WTC11 (cell line): ENCODE results near the gene TNNC2. TPM values are rescaled to one million over a fixed set of nuclear protein-coding genes. Genes with fewer than 3 reads are reported as not detected.
"Not testable (repeated sequence)": the region's sequence is repeated elsewhere in the genome, so short reads cannot be mapped to it uniquely, and the experiment has no call there.

Experiments used
- ATAC-seq: fragments of 200-7000 bp; cut with Tn5 transposase; 2 replicates; pipeline ENCODE4 v1.10.0; 2021; ENCODE audit warnings: mild to moderate bottlenecking, moderate library complexity
- CTCF ChIA-PET: fragments of 300-600 bp; sonication (Branson Sonifier 250); formaldehyde crosslinking; loops from one replicate; lab custom pipeline; 2021; ENCODE audit warnings: antibody characterized with exemption; lab: Charles Lee
- POLR2A ChIA-PET: fragments of 350-600 bp; sonication (Branson Sonifier 250); formaldehyde crosslinking; loops from one replicate; lab custom pipeline; 2021; ENCODE audit warnings: antibody characterized with exemption; lab: Charles Lee
- DNase-seq: peaks from one replicate; pipeline ENCODE4 v3.0.0; 2021; ENCODE audit warnings: low spot score
- H3K27ac Mint-ChIP-seq: 2 replicates; pipeline ENCODE4 v1.8.0; 2021; ENCODE audit warnings: mixed read lengths
- H3K27me3 Mint-ChIP-seq: 2 replicates; pipeline ENCODE4 v1.8.0; 2021; ENCODE audit warnings: low read depth, mild to moderate bottlenecking, moderate library complexity, mixed read lengths
- H3K36me3 Mint-ChIP-seq: 2 replicates; pipeline ENCODE4 v1.8.0; 2021; ENCODE audit warnings: mixed read lengths
- H3K4me1 Mint-ChIP-seq: 2 replicates; pipeline ENCODE4 v1.8.0; 2022; ENCODE audit warnings: mixed read lengths
- H3K4me3 Mint-ChIP-seq: 2 replicates; pipeline ENCODE4 v1.8.0; 2021; ENCODE audit warnings: mild to moderate bottlenecking, moderate library complexity, mixed read lengths
- H3K9me3 Mint-ChIP-seq: 2 replicates; pipeline ENCODE4 v1.8.0; 2021; ENCODE audit warnings: mixed read lengths
- CREB1 ChIP-seq: sonication (generic); formaldehyde crosslinking; IDR thresholded peaks from 2 replicates; pipeline ENCODE4 v1.8.0; 2023; ENCODE audit warnings: mild to moderate bottlenecking, missing genetic modification reagents
- FOXK1 ChIP-seq: sonication (generic); formaldehyde crosslinking; IDR thresholded peaks from 2 replicates; pipeline ENCODE4 v1.8.0; 2022; ENCODE audit warnings: mild to moderate bottlenecking, moderate library complexity, missing genetic modification reagents
- MXD4 ChIP-seq: fragments of 250-450 bp; sonication (Bioruptor Pico); IDR thresholded peaks from 2 replicates; pipeline ENCODE4 v1.8.0; 2021; ENCODE audit warnings: mild to moderate bottlenecking, moderate library complexity, borderline replicate concordance
- NFATC4 ChIP-seq: fragments of 250-450 bp; sonication (Bioruptor Pico); IDR thresholded peaks from 2 replicates; pipeline ENCODE4 v1.9.0; 2021; ENCODE audit warnings: mild to moderate bottlenecking
- NFE2L1 ChIP-seq: sonication (generic); formaldehyde crosslinking; IDR thresholded peaks from 2 replicates; pipeline ENCODE4 v1.8.1; 2023; ENCODE audit warnings: missing genetic modification reagents
- OVOL2 ChIP-seq: fragments of 250-450 bp; sonication (Bioruptor Pico); IDR thresholded peaks from 2 replicates; pipeline ENCODE4 v1.9.0; 2021; ENCODE audit warnings: mild to moderate bottlenecking, borderline replicate concordance
- PRRX2 ChIP-seq: fragments of 250-450 bp; sonication (Bioruptor Pico); IDR thresholded peaks from 2 replicates; pipeline ENCODE4 v1.8.0; 2021; ENCODE audit warnings: mild to moderate bottlenecking
- RORB ChIP-seq: fragments of 250-450 bp; sonication (Bioruptor Pico); IDR thresholded peaks from 2 replicates; pipeline ENCODE4 v1.9.0; 2021; ENCODE audit warnings: mild to moderate bottlenecking
- SOX15 ChIP-seq: fragments of 250-450 bp; sonication (Bioruptor Pico); IDR thresholded peaks from 2 replicates; pipeline ENCODE4 v1.9.0; 2021; ENCODE audit warnings: mild to moderate bottlenecking
- TCF7 ChIP-seq: sonication (generic); formaldehyde crosslinking; IDR thresholded peaks from 2 replicates; pipeline ENCODE4 v1.8.0; 2022; ENCODE audit warnings: mild to moderate bottlenecking, low read depth, missing genetic modification reagents, moderate library complexity
- TEAD4 ChIP-seq: sonication (generic); formaldehyde crosslinking; IDR thresholded peaks from 2 replicates; pipeline ENCODE4 v1.8.0; 2022; ENCODE audit warnings: mild to moderate bottlenecking, missing genetic modification reagents
- TP53 ChIP-seq: sonication (generic); formaldehyde crosslinking; IDR thresholded peaks from 2 replicates; pipeline ENCODE4 v1.8.1; 2023; ENCODE audit warnings: mild to moderate bottlenecking, missing genetic modification reagents
- ZNF138 ChIP-seq: sonication (generic); formaldehyde crosslinking; conservative IDR thresholded peaks from 2 replicates; pipeline ENCODE4 v1.8.1; 2022; ENCODE audit warnings: mild to moderate bottlenecking, moderate library complexity, missing genetic modification reagents
- ZNF219 ChIP-seq: sonication (generic); formaldehyde crosslinking; IDR thresholded peaks from 2 replicates; pipeline ENCODE4 v1.8.0; 2023; ENCODE audit warnings: missing genetic modification reagents, mild to moderate bottlenecking, borderline replicate concordance
- total RNA-seq: library from RNA; stranded (reverse); gene quantifications from 3 replicates; pipeline ENCODE4 v1.2.3, GENCODE V29; 2021
- TF ChIP-seq, protein P1 (sequence below): fragments of 200-600 bp; IDR thresholded peaks from 2 replicates; pipeline ENCODE4 v1.8.0; 2022; ENCODE audit warnings: antibody characterized with exemption
- TF ChIP-seq, protein P2 (sequence below): sonication (generic); formaldehyde crosslinking; IDR thresholded peaks from 2 replicates; pipeline ENCODE4 v1.8.1; 2023; ENCODE audit warnings: mild to moderate bottlenecking, moderate library complexity, missing genetic modification reagents
- TF ChIP-seq, protein P3 (sequence below): sonication (generic); formaldehyde crosslinking; IDR thresholded peaks from 2 replicates; pipeline ENCODE4 v1.8.0; 2022; ENCODE audit warnings: mild to moderate bottlenecking, missing genetic modification reagents

The TNNC2 gene
- total RNA-seq, 1 experiment from 2014 or later: 3.0 TPM

- H3K9me3 Mint-ChIP-seq: no peaks in the 10 kb centered on the region
- H3K36me3 Mint-ChIP-seq: peaks cover 33% of the 10 kb centered on the region
- H3K4me1 Mint-ChIP-seq: peaks cover 4% of the 10 kb centered on the region; the same call in 1 of the 2 replicates
- no peak overlapping the region for H3K27ac Mint-ChIP-seq
- ChIA-PET POLR2A (interaction anchor here (1.4 kb wide), 2 partner anchors 14 to 135 kb away, joined by 3 to 4 read pairs; partner anchors contain the start of genes PCIF1 and UBE2C), CTCF (interaction anchor here (0.6 to 2.2 kb wide), 25 partner anchors 10 to 261 kb away, joined by 3 to 17 read pairs (median 4); partner anchors contain the start of genes ACOT8, CTSA, NEURL2 and PCIF1)
- DNase-seq: peak; percentile 75
- no peak for TF ChIP-seq ZNF138 (CRISPR knock-in tag)
- TF ChIP-seq, protein P1, sequence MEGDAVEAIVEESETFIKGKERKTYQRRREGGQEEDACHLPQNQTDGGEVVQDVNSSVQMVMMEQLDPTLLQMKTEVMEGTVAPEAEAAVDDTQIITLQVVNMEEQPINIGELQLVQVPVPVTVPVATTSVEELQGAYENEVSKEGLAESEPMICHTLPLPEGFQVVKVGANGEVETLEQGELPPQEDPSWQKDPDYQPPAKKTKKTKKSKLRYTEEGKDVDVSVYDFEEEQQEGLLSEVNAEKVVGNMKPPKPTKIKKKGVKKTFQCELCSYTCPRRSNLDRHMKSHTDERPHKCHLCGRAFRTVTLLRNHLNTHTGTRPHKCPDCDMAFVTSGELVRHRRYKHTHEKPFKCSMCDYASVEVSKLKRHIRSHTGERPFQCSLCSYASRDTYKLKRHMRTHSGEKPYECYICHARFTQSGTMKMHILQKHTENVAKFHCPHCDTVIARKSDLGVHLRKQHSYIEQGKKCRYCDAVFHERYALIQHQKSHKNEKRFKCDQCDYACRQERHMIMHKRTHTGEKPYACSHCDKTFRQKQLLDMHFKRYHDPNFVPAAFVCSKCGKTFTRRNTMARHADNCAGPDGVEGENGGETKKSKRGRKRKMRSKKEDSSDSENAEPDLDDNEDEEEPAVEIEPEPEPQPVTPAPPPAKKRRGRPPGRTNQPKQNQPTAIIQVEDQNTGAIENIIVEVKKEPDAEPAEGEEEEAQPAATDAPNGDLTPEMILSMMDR: peak; percentile 64
- ATAC-seq: peak; percentile 99
- no peaks in the 10 kb centered on the region for H3K27me3 Mint-ChIP-seq
- no peak overlapping the region for H3K4me3 Mint-ChIP-seq
These were observed 28.0 kb downstream of the TNNC2 start for GRCh38 chr20:45798935-45799642.

DNA sequence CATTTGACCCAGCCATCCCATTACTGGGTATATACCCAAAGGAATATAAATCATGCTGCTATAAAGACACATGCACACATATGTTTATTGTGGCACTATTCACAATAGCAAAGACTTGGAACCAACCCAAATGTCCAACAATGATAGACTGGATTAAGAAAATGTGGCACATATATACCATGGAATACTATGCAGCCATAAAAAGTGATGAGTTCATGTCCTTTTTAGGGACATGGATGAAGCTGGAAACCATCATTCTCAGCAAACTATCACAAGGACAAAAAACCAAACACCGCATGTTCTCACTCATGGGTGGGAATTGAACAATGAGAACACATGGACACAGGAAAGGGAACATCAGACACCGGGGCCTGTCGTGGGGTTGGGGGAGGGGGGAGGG lies 29.2 kb downstream of the TNNC2 start:
- H3K36me3 Mint-ChIP-seq: peaks cover 34% of the 10 kb centered on the region
- H3K4me1 Mint-ChIP-seq, H3K9me3 Mint-ChIP-seq, ATAC-seq, H3K4me3 Mint-ChIP-seq, H3K27me3 Mint-ChIP-seq, POLR2A ChIA-PET, DNase-seq, H3K27ac Mint-ChIP-seq: not testable (repeated sequence)
- CTCF ChIA-PET: interaction anchor here (2.1 to 2.2 kb wide), 2 partner anchors 27 to 36 kb away, joined by 7 to 17 read pairs; partner anchors contain the start of gene SNX21

DNA sequence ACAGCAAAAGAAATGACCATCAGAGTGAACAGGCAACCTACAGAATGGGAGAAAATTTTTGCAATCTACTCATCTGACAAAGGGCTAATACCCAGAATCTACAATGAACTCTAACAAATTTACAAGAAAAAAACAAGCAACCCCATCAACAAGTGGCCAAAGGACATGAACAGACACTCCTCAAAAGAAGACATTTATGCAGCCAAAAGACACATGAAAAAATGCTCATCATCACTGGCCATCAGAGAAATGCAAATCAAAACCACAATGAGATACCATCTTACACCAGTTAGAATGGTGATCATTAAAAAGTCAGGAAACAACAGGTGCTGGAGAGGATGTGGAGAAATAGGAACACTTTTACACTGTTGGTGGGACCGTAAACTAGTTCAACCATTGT lies 29.6 kb downstream of the TNNC2 start:
- POLR2A ChIA-PET, DNase-seq, H3K27ac Mint-ChIP-seq, H3K4me3 Mint-ChIP-seq, H3K9me3 Mint-ChIP-seq, H3K27me3 Mint-ChIP-seq, CTCF ChIA-PET, ATAC-seq, H3K4me1 Mint-ChIP-seq: not testable (repeated sequence)
- peaks cover 35% of the 10 kb centered on the region for H3K36me3 Mint-ChIP-seq

GRCh38 chr20:45796337-45797065 lies 30.6 kb downstream of the TNNC2 start:
- ATAC-seq (no peak), DNase-seq (no peak)
- no peak overlapping the region for H3K4me3 Mint-ChIP-seq
- no peak overlapping the region for H3K27ac Mint-ChIP-seq
- no peaks in the 10 kb centered on the region for H3K9me3 Mint-ChIP-seq
- no peak for TF ChIP-seq NFE2L1 (CRISPR knock-in tag)
- CTCF ChIA-PET: interaction anchor here (1.9 kb wide), 1 partner anchor 25 kb away, joined by 6 read pairs; no protein-coding TSS in a partner anchor
- POLR2A ChIA-PET: no interaction called here
- H3K36me3 Mint-ChIP-seq: peaks cover 33% of the 10 kb centered on the region
- H3K27me3 Mint-ChIP-seq: no peaks in the 10 kb centered on the region
- peaks cover 11% of the 10 kb centered on the region for H3K4me1 Mint-ChIP-seq

DNA sequence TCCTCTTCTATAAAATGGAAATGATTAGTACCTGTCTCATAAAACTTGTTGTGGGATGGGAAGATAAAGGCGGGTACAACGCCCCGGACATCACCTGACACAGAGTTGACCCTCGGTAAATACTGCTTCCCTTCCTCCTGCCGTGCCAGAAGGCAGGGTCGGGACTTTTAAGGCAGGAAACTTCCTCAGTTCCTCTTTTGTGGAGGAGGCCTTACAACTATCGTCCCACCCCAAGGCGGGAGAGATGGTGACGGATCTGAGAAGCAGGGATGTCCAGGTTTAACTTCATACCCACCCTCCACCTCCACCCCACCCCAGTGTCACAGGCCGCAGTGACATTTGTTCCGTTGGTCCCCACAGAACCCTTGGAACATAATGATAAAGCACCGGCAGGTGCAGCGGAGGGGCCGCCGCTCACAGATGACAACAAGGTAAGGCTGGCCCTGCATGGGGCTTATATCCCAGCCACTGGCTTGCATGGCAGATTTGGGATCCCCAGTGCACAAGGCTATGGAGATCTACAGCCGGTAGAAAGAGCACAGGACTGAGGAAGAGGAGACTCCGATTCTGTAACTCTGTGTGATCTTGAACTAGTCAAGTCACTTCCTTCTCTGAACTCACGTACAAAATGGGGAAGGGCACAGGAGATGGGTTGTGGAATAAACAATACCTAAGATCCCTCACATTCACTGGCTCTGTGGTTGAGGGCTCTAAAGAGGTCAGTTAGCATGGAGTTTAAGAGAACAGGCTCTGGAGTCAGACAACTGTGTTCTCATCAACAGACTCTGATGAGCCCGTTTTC lies 34.6 kb downstream of the TNNC2 start:
- ChIA-PET CTCF (interaction anchor here (1.8 kb wide), 1 partner anchor 21 kb away, joined by 13 read pairs; no protein-coding TSS in a partner anchor), POLR2A (no interaction called here)
- Mint-ChIP-seq H3K4me3 (peak overlapping the region; percentile 84), H3K4me1 (peaks cover 8% of the 10 kb centered on the region), H3K27me3 (no peaks in the 10 kb centered on the region)
- no peak for ATAC-seq
- no peak for TF ChIP-seq TEAD4 (CRISPR knock-in tag)
- no peak for TF ChIP-seq ZNF219
- TF ChIP-seq ZNF138 (CRISPR knock-in tag): no peak
- TF ChIP-seq MXD4: no peak
- TF ChIP-seq NFATC4 (CRISPR knock-in tag): no peak
- TF ChIP-seq, protein P2, sequence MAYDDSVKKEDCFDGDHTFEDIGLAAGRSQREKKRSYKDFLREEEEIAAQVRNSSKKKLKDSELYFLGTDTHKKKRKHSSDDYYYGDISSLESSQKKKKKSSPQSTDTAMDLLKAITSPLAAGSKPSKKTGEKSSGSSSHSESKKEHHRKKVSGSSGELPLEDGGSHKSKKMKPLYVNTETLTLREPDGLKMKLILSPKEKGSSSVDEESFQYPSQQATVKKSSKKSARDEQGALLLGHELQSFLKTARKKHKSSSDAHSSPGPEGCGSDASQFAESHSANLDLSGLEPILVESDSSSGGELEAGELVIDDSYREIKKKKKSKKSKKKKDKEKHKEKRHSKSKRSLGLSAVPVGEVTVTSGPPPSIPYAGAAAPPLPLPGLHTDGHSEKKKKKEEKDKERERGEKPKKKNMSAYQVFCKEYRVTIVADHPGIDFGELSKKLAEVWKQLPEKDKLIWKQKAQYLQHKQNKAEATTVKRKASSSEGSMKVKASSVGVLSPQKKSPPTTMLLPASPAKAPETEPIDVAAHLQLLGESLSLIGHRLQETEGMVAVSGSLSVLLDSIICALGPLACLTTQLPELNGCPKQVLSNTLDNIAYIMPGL (CRISPR knock-in tag): no peak
- TF ChIP-seq NFE2L1 (CRISPR knock-in tag): no peak
- no peak for TF ChIP-seq TP53 (CRISPR knock-in tag)
- TF ChIP-seq CREB1 (CRISPR knock-in tag): no peak
- no peak for TF ChIP-seq FOXK1 (CRISPR knock-in tag)
- no peak for TF ChIP-seq RORB (CRISPR knock-in tag)
- no peak for TF ChIP-seq PRRX2
- TF ChIP-seq OVOL2 (CRISPR knock-in tag): no peak
- TF ChIP-seq, protein P3, sequence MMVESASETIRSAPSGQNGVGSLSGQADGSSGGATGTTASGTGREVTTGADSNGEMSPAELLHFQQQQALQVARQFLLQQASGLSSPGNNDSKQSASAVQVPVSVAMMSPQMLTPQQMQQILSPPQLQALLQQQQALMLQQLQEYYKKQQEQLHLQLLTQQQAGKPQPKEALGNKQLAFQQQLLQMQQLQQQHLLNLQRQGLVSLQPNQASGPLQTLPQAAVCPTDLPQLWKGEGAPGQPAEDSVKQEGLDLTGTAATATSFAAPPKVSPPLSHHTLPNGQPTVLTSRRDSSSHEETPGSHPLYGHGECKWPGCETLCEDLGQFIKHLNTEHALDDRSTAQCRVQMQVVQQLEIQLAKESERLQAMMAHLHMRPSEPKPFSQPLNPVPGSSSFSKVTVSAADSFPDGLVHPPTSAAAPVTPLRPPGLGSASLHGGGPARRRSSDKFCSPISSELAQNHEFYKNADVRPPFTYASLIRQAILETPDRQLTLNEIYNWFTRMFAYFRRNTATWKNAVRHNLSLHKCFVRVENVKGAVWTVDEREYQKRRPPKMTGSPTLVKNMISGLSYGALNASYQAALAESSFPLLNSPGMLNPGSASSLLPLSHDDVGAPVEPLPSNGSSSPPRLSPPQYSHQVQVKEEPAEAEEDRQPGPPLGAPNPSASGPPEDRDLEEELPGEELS (CRISPR knock-in tag): no peak
- TF ChIP-seq TCF7 (CRISPR knock-in tag): no peak
- no peak for TF ChIP-seq SOX15 (CRISPR knock-in tag)
- TF ChIP-seq, all 79 proteins: peak for 0
- no peak for DNase-seq
- Mint-ChIP-seq H3K27ac (peak overlapping the region; percentile 71; the same call in 1 of the 2 replicates), H3K9me3 (no peaks in the 10 kb centered on the region), H3K36me3 (peaks cover 32% of the 10 kb centered on the region)
